ENCODE measurements around the gene PTH1R.
"Not testable (repeated sequence)": the region's sequence is repeated elsewhere in the genome, so short reads cannot be mapped to it uniquely, and the experiment has no call there.

Gene PTH1R

DNA sequence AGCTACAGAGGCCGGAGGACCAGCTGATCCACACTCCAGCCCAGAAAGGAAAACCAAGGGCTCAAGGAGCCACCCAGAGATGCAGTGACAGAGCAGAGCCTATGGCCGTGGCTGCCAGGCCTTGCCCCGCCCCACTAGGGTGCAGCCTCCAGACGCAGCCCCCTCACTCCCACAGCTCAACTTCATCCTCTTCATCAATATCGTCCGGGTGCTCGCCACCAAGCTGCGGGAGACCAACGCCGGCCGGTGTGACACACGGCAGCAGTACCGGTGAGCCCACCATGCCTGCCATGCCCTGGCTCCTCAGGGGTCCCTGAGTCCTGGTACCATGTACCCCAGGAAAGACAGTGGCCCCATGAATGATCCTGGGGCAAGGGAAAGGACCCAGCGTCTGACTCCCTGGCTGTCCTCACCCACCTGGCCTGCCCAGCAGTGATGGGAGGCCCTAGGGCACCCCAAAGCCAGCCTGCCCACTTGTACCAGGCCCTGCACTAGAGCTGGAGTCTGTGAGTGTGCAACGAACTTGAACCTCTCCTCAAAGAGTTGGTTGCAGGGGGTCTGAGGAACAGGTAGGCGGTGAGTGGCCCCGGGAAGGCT, 24.2 kb downstream of the PTH1R start:
- no peak for DNase-seq

DNA sequence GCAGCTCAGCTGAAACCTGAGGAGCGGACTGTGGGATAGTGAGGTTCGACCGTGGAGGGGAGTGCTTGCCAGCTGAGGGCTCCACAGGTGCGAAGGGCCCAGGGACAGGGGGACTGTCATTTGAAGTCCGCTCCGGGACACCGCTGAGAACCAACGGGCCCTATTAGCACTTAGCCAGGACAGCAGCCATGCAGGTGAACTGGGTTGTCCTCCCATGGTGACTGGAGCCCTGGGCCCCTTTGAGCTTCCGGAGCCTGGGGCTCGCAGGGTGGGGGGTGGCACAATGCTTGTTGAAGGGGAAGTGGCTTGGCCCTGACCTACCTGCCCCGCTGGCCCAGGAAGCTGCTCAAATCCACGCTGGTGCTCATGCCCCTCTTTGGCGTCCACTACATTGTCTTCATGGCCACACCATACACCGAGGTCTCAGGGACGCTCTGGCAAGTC, 24.7 kb downstream of the PTH1R start:
- no peak for DNase-seq

DNA sequence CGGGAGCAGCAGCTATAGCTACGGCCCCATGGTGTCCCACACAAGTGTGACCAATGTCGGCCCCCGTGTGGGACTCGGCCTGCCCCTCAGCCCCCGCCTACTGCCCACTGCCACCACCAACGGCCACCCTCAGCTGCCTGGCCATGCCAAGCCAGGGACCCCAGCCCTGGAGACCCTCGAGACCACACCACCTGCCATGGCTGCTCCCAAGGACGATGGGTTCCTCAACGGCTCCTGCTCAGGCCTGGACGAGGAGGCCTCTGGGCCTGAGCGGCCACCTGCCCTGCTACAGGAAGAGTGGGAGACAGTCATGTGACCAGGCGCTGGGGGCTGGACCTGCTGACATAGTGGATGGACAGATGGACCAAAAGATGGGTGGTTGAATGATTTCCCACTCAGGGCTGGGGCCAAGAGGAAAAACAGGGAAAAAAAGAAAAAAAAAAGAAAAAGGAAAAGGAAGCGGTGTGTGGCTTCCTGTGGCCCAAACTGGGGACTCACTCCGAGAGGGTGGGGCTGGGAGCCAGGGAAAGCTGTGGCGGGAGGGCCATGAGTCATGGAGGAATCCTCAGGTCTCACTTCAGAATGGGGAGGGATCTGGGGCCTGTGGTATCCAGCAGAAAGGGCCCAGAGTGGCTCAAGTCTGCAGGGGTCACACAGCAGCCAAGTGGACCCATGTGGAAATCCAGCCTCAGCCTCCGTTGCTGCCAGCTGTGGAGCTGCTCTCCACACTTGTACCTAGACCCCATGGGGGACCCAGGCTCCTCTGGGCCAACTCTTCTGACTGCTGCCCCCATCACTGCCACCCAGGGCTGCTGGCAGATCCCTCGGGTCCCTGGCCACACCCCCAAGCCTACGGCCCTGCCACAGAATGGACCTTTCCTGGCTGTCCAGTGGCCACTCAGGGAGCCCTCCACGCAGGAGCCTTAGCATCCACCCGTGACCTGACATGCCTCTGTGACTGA, 26.1 kb downstream of the PTH1R start:
- no peak for DNase-seq

DNA sequence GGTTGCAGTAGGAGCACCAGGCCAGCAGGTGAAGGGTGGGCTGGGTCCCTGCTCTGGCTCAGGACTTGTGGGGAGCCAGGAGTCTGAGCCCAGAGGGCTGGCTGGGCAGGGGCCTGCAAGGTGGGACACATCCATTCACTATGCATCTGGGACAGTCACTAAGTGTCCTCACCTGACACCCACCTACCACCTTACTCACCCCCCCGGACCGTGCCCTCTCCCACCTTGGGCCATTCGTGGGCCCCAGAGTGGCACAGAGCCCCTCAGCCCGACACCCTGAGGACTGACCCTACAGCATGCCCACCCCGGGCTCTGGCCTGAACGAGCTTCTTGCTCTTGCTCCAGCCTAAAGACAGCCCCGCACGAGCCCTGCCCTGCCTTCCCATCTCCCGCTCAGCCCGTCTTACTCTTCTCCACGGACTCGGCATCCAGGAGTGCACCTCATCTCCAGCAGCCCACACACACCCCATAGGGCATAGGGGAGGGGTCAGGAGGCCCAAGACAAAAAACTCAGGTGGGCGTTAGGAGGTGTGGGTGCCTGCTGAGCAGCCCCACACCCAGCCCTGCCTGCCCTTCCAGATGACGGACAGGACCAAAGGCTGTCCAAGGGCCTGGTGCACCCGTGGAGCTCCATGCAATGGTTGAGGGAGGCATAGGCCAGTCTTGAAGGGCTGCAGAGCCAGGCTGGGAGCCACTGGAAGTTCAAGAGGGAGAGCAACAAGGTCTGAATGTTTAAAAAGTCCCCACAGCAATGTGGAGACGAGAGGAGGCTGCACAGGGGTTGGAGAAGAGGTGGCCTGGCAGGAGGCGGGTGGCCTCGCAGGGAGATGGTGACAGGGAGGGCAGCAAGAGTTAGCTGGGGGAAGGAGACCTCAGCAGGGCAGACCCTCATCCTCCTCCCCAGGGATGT, 27.0 kb downstream of the PTH1R start:
- no peak for DNase-seq

GRCh38 chr3:46905213-46905560, 27.7 kb downstream of the PTH1R start:
- no peak for DNase-seq

- DNase-seq = no peak
Observed at GRCh38 chr3:46905661-46906451, 28.3 kb downstream of the PTH1R start.

GRCh38 chr3:46906471-46907058, 29.0 kb downstream of the PTH1R start:
- DNase-seq = no peak

GRCh38 chr3:46907271-46907670, 29.8 kb downstream of the PTH1R start:
- DNase-seq = no peak

GRCh38 chr3:46907960-46908293, 30.4 kb downstream of the PTH1R start:
- no peak for DNase-seq

DNA sequence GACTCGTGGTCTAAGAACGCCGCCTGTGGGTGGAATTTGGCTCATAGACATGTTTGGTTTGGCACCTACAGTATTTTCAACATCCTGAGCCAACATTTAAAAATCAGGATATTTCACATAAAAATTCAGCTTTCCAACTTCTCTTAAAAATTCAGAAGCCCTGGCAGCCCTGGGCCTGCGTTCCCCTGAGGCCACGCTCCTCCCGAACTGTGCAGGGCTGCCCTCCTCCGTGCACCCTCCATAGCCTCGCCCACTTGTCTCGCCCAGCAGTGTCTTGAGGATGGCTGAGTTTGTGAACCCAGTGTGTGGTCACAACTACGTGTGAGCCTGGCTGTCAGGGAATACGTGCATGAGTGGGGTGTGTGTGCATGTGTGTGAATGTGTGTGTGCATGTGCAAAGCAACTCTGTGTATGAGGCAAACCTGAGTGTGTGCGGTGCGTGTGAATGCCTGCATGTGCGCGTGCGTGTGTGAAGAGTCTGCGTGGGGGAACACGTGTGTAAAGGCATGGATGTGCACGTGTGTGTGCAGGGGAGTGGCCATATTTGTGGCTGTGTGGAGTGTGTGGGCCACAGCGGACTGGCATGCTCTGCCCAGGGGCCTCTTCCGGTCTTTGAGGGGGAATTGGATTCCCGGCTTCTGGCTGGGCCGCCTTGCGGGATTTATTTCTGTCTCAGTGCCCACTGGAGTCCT, 30.9 kb downstream of the PTH1R start:
- DNase-seq = no peak

- no peak for DNase-seq
Observed at GRCh38 chr3:46908986-46909534, 31.5 kb downstream of the PTH1R start.

- DNase-seq = no peak
Observed at GRCh38 chr3:46909535-46910161, 32.1 kb downstream of the PTH1R start.

DNA sequence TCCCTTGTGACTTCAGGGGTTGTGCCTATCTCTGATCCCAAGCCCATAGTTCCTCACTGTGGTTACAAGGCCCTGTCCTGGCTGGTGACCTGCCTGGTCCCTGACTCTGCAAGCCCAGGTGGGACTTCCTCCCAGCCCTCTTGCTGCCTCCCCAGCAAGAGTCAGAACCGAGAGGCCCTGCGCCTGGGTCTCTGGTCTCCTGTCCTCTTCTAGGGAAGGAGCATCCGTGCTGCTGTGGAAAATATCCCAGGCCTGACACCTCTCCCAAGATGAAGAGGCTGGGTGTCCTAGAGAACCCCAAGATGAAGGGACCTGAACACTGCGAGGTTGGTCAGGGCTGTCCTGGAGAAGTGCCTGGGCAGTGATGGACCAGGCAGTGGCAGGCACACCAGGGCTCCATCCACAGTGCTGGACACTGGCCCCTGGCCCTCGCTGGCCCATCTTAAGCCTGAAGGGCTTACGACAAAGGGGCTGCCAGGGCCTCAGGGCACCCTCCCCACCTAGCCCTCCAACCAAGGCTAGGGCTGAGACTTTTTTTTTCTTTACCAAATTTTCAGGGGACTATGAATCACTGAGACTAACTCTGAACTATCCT, 32.7 kb downstream of the PTH1R start:
- no peak for DNase-seq

- not testable (repeated sequence) for DNase-seq
Observed at GRCh38 chr3:46910914-46911313, 33.4 kb downstream of the PTH1R start.

DNA sequence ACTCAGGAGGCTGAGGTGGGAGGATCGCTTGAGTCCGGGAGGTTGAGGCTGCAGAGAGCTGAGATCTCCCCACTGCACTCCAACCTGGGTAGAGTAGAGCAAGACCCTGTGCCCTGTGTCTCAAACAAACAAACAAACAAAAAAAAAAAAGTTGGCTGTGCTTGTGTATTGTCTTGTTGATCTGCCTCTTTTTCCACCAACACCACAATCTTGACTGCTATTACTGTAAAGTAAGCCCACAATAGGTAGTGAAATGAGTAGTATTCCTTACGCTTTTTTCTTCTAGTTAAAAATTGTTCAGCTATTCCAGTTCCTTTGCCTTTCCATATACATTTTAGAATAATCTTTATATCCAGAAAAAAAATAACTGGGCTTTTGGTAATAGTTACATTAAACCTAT, 35.5 kb downstream of the PTH1R start:
- no peak for DNase-seq

DNA sequence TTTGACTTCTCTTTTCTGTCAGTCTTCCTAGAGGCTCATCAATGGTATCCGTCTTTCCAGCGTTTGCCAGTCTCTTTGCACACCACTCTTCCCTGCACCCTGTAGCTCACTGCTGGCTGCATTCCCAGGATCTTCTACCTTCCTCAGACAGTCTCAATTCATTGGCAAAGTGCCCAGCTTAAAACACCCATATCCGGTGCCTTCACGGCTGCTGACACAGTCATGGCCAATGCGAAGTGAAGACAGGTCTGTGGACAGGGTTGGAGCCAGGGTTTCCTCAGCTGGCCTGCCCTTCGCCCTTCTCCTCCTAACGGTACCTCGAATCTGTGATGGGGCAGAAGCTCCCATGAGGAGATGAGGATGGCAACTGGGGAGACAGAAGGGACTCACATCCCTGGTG, 36.1 kb downstream of the PTH1R start:
- DNase-seq = peak; percentile 57

GRCh38 chr3:46914849-46915248, 37.3 kb downstream of the PTH1R start:
- no peak for DNase-seq

DNA sequence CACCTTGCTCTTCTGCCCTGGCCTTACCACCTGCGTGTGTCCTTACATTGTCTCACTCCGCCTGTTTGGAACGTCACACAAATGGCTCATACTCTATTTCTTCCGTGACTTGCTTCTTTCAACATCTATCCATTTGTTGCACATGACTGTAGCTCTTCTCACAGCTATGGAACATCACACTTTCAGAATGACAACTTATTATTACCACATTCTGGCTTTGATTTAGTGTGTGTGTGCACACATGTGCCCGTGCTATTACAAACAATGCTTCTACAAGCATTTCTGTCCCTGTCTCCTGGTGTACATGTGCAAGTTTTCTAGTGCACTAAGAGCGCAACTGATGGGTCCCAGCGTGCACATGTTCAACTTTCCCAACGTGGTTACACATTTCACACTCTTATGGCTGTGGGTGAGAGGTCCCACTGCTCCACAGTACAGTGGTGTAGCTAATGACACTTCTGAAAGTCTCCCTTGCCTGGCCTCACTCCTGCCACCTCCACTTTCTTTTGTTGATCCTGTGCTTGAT, 37.8 kb downstream of the PTH1R start:
- no peak for DNase-seq

DNA sequence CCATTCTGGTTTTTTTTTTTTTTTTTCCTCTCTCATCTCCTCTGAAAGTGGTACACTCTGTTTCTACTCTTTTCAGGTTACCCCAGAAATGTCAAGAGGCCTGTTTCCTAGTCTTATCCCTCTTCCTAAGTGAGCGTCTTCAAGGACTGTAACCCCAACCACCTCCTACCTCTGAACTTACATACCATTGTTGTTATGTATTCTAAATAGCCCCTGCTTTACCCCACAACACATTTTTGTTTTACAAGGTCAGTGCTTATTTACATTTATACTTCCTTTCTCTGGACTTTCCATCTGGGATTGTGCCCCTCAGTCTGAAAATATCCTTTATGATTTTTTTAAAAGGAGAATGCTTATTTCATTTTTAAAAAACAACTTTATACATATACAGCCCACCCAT, 38.8 kb downstream of the PTH1R start:
- DNase-seq = no peak

DNA sequence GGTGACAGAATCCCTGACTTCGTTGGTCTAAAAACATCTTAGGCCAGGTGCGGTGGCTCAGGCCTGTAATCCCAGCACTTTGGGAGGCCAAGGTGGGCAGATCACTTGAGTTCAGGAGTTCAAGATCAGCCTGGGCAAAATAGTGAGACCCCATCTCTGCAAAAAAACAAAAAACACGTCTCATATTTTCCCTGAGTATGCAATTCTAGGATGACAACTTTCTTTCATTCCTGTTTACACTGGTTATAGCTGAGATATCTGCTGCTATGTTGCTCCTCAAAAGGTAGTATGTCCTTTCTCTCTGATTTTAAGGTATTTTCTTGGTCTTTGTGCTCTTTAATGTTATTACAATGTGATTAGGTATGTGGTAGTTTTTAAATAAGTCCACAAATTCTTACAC, 39.3 kb downstream of the PTH1R start:
- DNase-seq = no peak

All from NCI-H748 treated with DMSO at 0.1 percent for 48 hours (cell line).